ENCODE results near the gene CDKN2D. TPM values are rescaled to one million over a fixed set of nuclear protein-coding genes. Genes with fewer than 3 reads are reported as not detected.
A peak's percentile ranks its signal among the peaks of the same experiment; 100 is the strongest.

The CDKN2D gene
- total RNA-seq = 6.2 TPM

DNA sequence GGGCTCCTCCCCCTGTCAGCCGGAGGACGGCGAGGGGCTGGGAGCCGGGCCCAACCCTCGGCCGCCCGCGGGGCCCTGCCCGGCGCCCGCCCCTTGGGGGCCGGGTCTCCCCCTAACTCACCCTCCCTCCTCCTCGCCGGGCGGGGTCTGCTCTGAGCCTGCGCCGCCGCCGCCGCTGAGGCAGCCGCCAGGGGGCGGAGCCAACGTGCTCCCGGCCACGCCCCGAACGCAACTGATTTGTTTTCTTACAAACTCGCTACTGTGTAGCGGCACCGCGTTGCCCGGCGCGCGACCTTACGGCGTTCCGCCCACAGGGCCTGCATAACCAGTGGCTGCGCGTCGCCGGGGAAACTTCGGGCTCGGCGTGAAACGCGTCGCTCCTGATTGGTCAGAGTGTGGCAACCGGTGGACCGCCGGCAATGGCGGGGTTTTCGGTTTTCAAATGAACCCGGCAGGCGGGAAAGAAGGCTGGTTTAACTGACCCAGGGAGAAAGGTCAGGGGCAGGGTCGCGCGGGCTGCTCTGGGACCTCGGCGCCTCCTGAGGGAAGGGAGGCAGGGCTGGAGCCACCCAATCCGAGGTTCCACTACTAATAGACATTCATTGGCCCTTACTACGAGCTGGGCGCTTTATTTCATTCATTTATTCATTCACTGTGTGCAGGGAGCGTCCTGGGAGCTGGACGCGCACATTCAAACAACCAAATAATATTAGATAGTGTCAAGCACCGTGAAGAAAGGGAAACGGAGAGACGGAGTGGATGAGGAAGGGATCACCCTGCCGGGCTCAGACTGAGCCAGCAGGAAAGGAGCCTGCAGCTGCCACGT is at the start of gene CDKN2D:
Gene CDKN2D (minus strand): TSS at position 154 of the 826 bp plus-strand sequence. CDS start 326 bp downstream, outside the sequence.
- peak; percentile 100 for DNase-seq (ENCODE audit: low spot score)

DNA sequence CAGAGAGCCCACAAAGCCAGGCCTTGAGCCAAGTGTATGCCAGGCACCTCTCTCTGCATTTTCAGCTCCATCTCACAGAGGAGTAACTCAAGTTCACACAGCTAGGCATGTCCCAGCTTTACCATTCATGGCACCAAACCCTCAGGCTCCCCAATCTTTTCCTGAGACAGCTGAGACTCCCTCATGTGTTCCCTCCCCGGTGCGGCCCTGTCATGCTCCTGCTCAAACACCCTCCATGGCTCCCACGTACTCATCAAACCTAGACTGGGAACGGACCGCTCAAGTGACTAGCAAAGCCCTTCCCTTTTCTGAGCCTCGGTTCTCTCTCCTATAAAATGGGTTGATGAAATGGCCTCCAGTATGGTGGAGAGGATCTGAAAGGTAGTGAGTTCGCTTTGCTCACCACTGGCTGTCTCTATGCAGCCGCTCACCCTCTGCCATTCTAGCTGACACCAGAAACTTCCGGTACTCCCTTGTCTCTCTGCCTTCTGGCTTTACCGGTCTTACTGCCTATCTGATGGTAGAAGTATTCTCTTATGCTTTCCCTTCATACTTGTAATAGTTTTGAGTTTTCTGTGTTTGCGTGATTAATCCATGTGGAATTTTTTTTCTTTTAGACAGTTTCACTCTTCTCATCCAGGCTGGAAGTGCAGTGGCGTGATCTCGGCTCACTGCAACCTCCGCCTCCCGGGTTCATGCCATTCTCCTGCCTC is 48.8 kb upstream of the CDKN2D start:
- no peak for DNase-seq (ENCODE audit: low spot score)

DNA sequence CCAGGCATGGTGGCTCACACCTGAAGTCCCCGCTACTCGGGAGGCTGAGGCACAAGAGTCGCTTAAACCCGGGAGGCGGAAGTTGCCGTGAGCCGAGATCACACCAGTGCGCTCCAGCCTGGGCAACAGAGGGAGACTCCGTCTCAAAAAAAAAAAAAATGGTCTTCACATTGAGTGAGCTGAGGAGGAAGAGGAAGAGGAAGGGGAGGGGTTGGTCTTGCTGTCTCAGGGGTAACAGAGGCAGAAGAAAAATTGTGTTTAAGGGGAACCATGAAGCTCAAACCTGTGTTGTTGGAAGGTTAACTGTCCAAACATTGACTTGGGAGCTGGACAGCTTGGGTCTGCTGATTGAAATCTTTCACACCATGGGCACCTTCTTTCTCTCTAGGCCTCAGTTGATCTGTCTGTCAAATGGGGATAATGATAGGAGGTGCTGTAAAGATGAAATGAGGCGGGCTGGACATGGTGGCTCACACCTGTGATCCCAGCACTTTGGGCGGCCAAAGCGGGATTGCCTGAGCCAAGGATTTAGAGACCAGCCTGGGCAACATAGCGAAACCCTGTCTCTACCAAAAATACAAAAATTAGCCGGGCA is 46.7 kb upstream of the CDKN2D start:
- no peak for DNase-seq (ENCODE audit: low spot score)

DNA sequence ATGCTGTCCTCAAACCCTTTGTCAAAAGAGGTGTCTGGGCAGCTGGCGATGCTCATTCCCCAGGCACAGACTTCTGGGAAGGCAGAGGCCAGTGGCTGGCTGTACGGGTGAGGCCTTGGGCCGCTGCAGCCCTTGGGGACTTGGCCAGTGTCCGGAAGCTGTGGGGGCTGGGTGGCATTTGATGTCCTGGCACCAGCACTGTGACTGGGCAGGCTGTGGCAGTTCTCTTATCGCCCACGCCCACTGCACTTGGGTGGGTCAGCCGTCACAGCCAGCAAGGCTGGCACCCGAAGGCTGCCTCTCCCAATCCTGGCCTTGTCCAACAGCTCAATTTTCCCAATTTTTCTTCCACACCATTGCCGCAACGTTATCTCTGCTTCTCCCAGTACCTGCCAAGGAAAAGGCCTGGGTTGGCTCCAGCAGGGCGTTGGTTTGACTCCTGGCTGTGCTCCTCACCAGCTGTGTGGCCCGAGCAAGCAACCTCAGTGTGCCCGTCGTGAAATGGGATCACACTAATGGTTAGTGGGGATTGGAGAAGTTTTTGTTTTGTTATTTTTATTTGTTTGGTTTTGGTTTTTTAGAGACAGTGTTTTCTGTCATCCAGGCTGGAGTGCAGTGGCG is 43.8 kb upstream of the CDKN2D start:
- DNase-seq (ENCODE audit: low spot score) = peak; percentile 77

DNA sequence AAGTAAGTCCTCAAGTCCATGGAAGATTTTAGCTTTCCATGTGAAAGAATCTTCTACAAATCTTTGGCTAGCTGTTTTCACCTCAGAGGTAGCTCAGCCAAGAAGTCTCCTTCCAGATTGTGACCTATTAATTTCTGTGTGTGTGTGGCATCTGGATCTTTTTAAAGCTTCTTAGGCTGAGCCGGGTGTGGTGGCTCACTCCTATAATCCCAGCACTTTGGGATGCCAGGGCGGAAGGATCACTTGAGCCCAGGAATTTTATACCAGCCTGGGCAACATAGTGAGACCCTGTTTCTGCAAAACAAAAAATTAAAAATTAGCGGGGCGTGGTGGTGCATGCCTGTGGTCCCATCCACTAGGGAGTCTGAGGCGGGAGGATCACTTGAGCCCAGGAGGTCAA is 43.1 kb upstream of the CDKN2D start:
- no peak for DNase-seq (ENCODE audit: low spot score)

DNA sequence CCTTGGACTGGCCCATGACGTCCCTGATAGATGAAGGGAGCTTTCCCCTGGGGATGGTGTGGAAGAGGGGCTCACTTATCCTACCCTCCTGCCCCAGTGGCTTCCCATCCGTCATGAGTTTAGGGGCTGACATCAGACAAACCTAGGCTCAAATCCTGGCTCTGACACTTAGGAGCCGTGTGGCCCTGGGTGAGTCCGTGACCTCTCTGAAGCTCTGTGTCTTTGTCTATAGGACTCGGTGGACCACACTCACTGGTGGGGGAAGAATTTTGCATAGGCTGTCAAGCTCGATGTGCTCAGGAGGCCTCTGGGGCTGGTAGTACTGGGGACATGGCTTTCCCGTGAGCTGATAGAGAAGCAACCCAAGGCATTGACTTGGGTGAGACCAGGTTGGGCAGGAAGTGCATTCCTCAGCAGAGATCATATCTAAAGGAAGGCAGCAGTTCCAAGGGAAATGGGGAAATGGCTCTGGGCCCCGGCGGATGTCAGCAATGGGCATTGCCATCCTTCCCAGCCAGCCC is 35.7 kb upstream of the CDKN2D start:
- DNase-seq (ENCODE audit: low spot score) = no peak

DNA sequence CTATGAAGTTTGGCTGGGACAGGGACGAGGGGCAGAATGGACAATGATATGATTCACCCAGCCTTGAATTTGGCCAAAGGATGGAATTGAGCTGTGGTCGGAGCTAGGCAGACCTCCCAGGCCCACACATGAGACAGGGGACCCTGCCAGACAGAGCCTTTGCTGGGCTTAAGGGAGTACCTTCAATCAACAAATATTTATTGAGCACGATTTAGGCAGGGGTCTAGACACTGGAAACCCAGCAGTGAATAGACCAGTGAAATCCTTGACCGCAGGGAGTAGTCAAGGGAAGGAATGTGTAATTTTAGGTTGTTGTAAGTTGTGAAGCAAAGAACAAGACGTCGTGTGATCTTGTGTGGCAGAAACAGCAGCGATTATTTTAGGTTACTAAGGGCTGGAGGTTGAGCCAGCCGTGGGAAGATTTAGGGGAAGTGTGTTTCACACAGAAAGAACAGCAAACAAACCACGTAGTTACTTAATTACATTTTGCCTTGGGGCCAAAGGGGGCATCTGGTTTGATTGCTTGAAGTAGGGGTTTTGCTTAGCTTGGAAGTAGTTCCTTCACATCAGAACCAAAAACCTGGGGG is 35.2 kb upstream of the CDKN2D start:
- no peak for DNase-seq (ENCODE audit: low spot score)

DNA sequence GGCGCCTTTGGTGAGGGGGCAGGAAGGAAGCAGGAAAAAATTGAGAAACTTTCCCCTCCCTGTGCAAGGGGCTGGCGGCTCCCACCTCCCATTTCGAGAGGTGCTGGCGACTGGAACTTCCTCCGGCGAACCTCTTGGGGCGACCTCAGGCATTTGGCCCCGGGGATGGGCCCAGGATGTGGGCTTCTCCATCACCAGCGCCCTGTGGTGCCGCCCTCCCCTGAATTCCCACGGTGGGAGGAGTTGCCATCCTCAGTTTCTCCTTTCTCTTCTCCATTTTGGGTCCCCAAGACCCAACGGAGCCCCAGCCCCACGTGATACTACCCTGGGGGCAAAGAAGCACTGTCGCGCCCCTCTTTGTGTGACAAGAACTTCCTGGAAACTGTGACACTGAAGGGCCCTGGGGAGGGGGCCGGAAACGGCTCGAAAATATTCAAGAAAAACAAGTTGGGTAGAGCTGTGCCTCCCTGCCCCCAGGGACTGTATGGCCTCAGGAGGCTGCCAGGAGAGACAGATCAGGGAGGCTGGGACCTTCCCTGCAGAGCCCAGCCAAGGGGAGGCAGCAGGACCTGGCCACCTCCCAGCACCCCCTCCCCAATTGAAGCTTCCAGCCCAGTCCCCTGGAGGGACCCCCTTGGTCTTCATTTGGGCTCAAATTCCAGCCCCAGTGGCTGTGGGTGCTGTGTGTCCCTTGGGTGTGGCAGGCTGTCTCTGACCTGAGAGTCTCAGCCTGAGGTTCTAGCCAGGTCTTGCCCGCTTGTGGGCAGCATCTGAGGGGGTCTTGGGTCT is 34.5 kb upstream of the CDKN2D start:
- peak; percentile 56 for DNase-seq (ENCODE audit: low spot score)

DNA sequence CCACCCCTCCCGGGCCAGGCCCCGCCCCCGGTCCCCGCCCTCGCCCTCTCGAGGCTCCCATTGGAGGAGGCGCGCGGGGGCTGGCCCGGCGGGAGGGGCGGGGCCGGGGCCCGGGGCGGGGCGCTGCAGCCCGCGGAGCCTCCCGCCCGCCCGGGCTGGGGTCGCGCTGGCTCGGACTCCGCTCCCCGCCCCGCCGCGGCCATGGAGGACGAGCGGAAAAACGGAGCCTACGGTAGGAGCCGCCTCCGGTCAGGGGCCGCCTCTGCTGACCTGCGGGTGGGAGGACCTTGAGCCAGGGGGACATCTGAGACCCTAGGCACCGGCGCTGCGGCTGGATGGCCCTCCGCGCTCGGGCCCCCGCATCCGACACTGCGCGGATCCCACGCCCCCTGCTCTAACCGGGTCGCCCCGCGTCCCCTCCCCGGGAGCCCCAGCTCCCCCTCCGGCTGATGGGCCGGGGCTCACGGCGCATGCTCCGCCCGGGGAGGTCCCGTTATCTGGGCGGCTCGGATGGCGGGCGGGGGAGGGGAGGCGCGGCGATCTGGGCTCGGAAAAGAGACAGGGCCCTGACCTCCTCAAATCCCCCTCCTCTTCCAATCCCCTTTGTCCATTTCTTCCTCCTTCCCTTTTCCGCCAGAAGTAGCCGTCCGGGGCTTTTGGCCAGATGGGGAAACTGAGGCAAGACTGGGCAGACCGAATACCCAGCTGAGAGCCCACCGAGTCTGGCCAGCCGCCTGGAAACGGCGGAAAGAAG is 33.7 kb upstream of the CDKN2D start:
- peak; percentile 83 for DNase-seq (ENCODE audit: low spot score)

DNA sequence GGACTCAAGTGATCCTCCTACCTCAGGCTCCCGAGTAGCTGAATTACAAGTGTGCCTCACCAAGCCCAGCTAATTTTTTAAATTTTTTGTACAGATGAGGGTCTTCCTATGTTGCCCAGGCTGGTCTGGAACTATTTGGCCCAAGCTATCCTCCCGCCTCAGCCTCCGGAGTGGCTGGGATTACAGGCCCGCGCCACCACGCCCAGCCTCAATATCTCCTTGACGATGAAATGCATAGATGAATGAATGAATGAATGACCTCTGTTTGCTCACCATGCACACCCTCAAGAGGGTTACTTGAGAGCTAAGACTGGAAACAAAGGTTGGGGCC is 33.2 kb upstream of the CDKN2D start:
- DNase-seq (ENCODE audit: low spot score) = no peak

DNA sequence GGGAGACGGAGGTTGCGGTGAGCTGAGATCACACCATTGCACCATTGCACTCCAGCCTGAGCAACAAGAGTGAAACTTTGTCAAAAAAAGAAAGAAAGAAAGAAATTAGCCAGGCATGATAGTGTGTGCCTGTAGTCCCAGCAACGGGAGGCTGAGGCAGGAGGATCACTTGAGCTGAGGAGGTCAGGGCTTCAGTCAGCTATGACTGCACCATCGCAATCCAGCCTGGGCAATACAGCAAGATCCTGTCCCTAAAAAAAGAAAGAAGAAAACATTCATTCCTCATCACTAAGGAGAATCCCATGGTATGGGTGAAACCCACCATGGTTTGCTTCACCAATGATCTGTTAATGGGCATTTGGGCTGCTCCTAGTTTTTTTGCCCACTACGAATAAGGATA is 31.4 kb upstream of the CDKN2D start:
- DNase-seq (ENCODE audit: low spot score) = no peak

DNA sequence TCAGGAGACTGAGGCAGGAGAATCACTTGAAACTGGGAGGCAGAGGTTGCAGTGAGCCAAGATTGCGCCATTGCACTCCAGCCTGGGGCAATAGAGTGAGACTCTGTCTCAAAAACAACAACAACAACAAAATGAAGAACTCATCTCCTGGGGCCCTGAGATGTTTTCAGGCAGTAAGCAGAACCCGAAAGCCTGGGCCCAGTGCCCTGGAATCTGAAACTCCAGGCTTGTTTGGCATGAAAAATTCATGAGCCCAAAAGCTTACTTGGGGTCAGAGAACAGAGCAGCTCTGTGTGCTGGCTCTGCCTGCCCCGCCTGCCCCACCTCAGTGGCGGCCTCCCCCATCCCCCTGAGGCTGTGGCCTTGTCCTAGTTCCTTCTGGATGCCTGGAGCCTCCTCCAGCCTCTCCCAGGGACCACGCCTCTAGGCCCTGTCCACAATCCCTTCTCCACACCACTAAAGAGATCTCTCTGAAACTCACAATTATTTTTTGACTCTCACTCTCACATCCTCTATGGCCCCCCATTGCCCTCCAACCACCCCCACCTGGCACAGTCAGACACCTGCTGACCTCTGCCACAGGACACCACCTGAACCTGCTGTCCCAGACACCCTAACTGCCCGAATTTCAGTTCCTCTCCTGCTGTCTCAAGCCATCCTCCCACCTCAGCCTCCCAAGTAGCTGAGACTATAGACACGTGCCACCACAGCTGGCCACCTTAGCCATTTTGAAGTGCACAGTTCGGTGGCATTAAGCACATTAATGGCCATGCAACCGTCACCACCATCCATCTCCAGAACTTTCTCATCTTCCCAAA is 25.2 kb upstream of the CDKN2D start:
- no peak for DNase-seq (ENCODE audit: low spot score)

DNA sequence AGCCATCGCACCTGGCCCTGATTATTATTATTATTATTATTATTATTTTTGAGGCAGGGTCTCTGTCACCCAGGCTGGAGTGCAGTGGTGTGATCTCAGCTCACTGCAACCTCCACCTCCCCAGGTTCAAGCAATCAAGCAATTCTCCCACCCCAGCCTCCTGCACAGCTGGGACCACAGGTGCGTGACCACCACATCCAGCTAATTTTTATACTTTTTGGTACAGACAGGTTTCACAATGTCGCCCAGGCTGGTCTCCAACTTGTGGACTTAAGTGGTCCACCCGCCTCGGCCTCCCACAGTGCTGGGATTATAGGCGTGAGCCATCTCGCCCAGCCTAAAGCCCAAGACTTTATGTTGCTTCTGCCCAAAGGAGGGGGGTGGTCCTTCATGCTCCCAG is 24.4 kb upstream of the CDKN2D start:
- no peak for DNase-seq (ENCODE audit: low spot score)

DNA sequence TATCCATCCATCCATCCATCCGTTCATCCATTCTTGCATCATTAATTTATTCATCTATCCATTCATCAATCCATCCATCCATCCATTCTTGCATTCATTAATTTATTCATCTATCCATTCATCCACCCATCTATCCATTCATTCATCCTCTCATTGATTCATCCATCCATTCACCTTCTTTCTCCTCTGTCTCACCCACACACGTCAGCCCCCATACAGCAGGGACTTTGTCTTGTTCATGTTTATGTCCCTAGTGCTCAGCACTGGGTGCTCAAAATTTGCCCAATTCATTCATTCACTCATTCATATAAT is 19.0 kb upstream of the CDKN2D start:
- no peak for DNase-seq (ENCODE audit: low spot score)

DNA sequence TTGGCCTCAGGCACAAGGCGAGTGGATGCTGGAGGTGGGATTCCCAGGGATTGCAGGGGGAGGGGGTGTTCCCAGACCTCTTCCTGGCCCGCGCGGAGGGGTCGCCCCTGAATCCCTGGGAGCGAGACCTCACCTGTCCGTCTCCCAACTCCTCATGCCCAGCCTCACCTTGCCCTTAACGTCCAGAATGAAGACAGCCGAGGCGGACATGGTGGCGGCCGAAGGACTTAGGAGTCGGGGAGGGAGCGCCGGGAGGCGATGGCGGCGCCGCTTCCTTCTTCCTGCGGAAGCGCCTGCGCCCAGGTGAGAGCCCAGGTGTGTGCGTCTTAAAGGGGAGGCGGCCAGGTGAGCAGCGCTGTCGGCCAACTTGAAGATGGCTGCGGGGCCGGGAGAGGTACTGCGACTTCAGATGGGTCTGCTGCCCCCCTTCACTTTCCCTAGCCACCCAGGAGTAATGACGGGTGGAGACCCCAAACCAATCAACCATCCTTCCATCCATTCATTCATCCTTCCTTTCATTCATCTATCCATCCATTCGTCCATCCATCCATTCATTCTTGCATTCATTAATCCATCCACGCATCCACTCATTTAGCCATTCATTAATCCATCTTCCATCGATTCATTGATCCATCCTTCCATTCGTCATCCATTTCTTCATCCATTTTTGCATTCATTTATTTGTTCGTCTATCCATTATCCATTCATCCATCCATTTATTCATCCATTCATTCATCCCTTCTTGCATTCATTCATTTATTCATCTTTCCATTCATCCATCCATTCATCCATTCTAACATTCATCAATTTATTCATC is 18.5 kb upstream of the CDKN2D start, which contains the start of gene AP1M2:
Gene AP1M2 (minus strand): TSS at position 291 of the 817 bp plus-strand sequence. CDS start 81 bp downstream, at position 210.
- DNase-seq (ENCODE audit: low spot score) = peak; percentile 32

DNA sequence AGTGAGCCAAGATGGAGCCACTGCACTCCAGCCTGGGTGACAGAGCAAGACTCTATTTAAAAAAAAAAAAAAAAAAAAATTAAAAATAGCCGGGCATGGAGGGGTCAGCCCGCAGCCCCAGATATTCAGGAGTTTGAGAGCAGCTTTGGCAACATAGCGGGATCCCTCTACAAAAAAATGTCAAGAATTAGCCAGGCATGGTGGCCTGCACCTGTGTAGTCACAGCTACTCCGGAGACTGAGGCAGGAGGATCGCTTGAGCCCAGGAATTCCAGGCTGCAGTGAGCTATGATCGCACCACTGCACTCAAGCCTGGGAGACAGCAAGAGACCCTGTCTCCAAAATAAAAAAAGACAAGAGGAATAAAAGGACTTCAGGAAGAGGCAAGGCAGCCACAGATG is 17.6 kb upstream of the CDKN2D start:
- DNase-seq (ENCODE audit: low spot score) = no peak

DNA sequence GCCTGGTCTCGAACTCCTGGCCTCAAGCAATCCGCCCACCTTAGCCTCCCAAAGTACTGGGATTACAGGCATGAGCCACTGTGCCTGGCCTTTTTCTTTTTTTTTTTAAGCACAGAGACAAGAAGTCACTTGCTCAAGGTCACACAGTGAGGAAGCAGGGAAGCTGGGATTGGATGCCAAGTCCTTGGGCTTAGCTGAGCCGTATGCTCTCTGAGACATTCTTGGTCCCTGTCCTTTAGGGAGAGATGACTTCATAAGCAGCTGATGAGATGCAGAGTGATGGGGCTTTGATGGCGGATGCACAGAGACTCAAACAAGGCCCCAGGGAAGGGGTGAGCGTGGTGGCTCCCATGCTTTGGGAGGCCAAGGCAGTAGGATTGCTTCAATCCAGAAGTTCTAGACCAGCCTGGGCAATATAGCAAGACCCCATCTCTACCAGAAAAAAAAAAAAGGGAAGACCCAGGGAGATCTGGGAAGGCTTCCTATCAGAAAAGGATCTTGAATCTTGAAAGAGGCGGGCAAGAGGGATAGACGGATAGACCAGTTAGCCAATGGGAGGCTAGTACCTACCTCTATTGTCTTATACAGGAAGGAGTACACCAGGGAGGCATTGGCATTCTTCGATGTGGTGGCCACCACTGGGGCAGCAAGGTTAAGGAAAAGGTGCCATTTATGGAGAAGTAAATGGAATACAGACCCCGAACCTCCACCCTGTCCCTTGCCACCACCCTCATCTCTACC is 14.4 kb upstream of the CDKN2D start:
- no peak for DNase-seq (ENCODE audit: low spot score)

DNA sequence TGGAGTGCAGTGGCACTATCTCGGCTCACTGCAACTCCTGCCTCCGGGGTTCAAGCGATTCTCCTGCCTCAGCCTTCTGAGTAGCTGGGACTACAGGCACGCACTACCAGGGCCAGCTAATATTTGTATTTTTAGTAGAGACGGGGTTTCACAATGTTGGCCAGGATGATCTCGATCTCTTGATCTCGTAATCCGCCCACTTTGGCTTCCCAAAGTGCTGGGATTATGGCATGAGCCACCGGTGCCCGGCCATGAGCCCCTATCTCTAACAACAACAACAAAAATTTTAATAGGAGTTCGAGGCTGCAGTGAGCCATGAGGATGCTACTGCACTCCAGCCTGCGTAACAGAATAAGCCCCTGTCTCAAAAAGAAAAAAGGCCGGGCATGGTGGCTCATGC is 13.3 kb upstream of the CDKN2D start:
- DNase-seq (ENCODE audit: low spot score) = no peak
